Activated B cell treated with CpG ODN at 0.5 μM for 24 hours (primary cell): ENCODE results near the gene TUT7. TPM values are rescaled to one million over a fixed set of nuclear protein-coding genes. Genes with fewer than 3 reads are reported as not detected.

Experiments
- ATAC-seq: fragments of 200-7000 bp; cut with Tn5 transposase; one replicate; pipeline ENCODE4 v1.10.0; 2021; ENCODE audit warnings: low read depth, mild to moderate bottlenecking, moderate library complexity
- CTCF ChIA-PET: fragments of 350-600 bp; sonication (Branson Sonifier 250); formaldehyde crosslinking; loops from one replicate; lab custom pipeline; 2021; ENCODE audit warnings: antibody characterized with exemption; lab: Charles Lee
- POLR2A ChIA-PET: fragments of 350-600 bp; sonication (Branson Sonifier 250); formaldehyde crosslinking; loops from one replicate; lab custom pipeline; 2021; ENCODE audit warnings: antibody characterized with exemption; lab: Charles Lee
- DNase-seq: peaks from one replicate; pipeline ENCODE4 v3.0.0; 2022
- H3K27ac Mint-ChIP-seq: one replicate; pipeline ENCODE4 v1.8.0; 2020; ENCODE audit warnings: mixed read lengths
- H3K27me3 Mint-ChIP-seq: one replicate; pipeline ENCODE4 v1.8.0; 2021; ENCODE audit warnings: mixed read lengths
- H3K36me3 Mint-ChIP-seq: one replicate; pipeline ENCODE4 v1.8.0; 2021; ENCODE audit warnings: low read depth, mixed read lengths
- H3K4me1 Mint-ChIP-seq: one replicate; pipeline ENCODE4 v1.8.0; 2021; ENCODE audit warnings: mixed read lengths
- H3K4me3 Mint-ChIP-seq: one replicate; pipeline ENCODE4 v1.8.0; 2020; ENCODE audit warnings: mild to moderate bottlenecking, mixed read lengths
- H3K9me3 Mint-ChIP-seq: one replicate; pipeline ENCODE4 v1.8.0; 2020; ENCODE audit warnings: mixed read lengths
- intact Hi-C: fragments of 100-400 bp; cut with micrococcal nuclease; formaldehyde crosslinking; loops from one replicate; pipeline ENCODE4 v1.15.1; 2024
- total RNA-seq: library from RNA; stranded (reverse); gene quantifications from 2 replicates; pipeline ENCODE4 v1.2.3, GENCODE V29; 2022
- TF ChIP-seq, protein P1 (sequence below): fragments of 200-600 bp; IDR thresholded peaks from one replicate; pipeline ENCODE4 v1.8.0; 2022; ENCODE audit warnings: antibody characterized with exemption, mild to moderate bottlenecking

The TUT7 gene
- total RNA-seq, 1 donor from 2014 or later = 50.4 TPM

DNA sequence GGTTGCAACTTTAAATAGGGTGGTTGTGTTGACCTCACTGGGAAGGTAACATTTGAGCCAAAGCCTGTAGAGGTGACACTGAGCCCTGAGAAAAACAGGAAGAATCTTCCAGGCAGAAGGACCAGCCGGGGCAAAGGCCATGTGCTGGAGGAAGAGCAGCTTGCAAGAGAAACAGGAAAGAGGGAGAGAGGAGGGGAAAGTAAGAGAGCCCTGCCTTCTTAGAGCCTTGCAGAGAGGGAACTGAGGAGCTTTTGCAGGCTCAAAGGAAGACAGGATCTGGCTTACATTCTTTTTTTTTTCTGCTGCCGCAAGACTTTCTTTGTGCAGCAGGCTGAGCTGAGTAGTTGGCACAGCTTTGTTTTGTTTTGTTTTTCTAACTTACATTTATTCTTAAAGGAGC is 112.1 kb downstream of the TUT7 start:
- ChIA-PET POLR2A (no interaction called here), CTCF (no interaction called here)
- Mint-ChIP-seq H3K4me3 (no peak overlapping the region), H3K27me3 (peaks cover 2% of the 10 kb centered on the region), H3K36me3 (no peaks in the 10 kb centered on the region), H3K4me1 (no peaks in the 10 kb centered on the region), H3K9me3 (no peaks in the 10 kb centered on the region), H3K27ac (no peak overlapping the region)
- no peak for ATAC-seq
- no peak for DNase-seq
- TF ChIP-seq, protein P1, sequence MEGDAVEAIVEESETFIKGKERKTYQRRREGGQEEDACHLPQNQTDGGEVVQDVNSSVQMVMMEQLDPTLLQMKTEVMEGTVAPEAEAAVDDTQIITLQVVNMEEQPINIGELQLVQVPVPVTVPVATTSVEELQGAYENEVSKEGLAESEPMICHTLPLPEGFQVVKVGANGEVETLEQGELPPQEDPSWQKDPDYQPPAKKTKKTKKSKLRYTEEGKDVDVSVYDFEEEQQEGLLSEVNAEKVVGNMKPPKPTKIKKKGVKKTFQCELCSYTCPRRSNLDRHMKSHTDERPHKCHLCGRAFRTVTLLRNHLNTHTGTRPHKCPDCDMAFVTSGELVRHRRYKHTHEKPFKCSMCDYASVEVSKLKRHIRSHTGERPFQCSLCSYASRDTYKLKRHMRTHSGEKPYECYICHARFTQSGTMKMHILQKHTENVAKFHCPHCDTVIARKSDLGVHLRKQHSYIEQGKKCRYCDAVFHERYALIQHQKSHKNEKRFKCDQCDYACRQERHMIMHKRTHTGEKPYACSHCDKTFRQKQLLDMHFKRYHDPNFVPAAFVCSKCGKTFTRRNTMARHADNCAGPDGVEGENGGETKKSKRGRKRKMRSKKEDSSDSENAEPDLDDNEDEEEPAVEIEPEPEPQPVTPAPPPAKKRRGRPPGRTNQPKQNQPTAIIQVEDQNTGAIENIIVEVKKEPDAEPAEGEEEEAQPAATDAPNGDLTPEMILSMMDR = no peak
- intact Hi-C loops = no loop called here

DNA sequence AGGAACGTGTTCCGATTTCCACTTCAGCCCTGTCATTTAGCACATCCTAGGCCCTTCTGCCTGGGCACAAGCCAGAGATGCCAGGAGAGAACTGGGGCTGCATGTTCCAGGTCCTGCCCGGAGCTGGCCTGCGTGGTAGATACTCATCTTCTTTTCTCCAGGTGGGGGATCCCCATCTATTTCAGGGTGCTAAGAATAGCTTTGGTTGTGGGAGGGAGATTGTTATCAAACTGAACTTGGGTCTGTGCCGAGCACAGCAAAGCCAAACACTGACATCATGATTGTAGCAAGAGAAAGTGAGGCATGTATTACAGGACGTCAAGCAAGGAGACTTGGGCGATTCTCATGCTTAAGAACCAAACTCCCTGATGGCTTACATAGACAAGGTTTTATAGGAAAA is 113.0 kb downstream of the TUT7 start:
- intact Hi-C loops = no loop called here
- CTCF ChIA-PET = no interaction called here
- POLR2A ChIA-PET = no interaction called here
- no peaks in the 10 kb centered on the region for H3K36me3 Mint-ChIP-seq
- no peak overlapping the region for H3K27ac Mint-ChIP-seq
- H3K4me3 Mint-ChIP-seq = no peak overlapping the region
- TF ChIP-seq, protein P1 = no peak
- peaks cover 2% of the 10 kb centered on the region for H3K27me3 Mint-ChIP-seq
- no peaks in the 10 kb centered on the region for H3K4me1 Mint-ChIP-seq
- no peaks in the 10 kb centered on the region for H3K9me3 Mint-ChIP-seq
- ATAC-seq = no peak
- no peak for DNase-seq

DNA sequence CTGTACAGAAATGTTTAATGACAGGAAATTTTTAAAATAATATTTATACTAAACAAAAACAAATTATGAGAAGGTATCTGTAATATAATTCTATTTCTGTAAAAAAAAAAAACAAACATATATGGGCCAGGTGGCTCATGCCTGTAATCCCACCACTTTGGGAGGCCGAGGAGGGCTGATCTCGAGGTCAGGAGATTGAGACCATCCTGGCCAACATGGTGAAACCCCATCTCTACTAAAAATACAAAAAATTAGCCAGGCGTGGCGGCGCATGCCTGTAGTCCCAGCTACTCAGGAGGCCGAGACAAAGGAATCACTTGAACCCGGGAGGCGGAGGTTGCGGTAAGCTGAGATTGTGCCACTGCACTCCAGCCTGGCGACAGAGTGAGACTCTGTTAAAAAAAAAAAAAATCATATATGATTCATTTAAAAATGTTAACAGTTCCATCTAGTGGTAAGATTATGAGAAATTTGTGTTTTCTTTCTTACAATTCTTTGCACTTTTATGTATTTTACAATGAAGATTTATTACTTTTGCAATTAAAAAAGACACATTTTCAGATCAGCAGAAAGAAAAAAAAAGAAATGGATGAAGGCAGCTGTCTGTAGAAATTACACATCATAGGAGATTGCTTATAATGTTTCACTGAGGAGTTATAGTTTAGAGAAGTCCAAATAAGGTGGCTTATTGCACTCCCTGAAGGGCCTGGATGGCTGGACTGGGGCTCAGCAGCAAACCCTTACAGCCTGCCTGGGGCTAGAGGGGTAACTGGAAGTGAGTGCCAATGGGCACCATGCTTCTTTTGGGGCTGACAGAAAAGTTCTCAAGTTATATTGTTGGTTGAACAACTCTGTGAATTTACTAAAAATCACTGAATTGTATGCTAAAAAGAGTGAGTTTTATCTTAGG is 115.1 kb downstream of the TUT7 start:
- ChIA-PET POLR2A (no interaction called here), CTCF (interaction anchor here (0.7 to 1.0 kb wide), 2 partner anchors 18 to 420 kb away, joined by 4 read pairs; no protein-coding TSS in a partner anchor)
- intact Hi-C loops = no loop called here
- no peak for ATAC-seq
- Mint-ChIP-seq H3K4me3 (no peak overlapping the region), H3K36me3 (no peaks in the 10 kb centered on the region), H3K9me3 (no peaks in the 10 kb centered on the region), H3K27ac (no peak overlapping the region), H3K27me3 (no peaks in the 10 kb centered on the region), H3K4me1 (no peaks in the 10 kb centered on the region)
- TF ChIP-seq, protein P1 = no peak
- no peak for DNase-seq

Other genes starting within 250 kb of the TUT7 start
- gene C9orf153, start 94.8 kb downstream of the TUT7 start, total RNA-seq = 0.17 and 0.18 TPM in 2 replicates
- 16.0 TPM in 2 replicates for gene ISCA1, start 71.9 kb downstream of the TUT7 start, total RNA-seq